Measurements from ENCODE around the gene MPIG6B.

The MPIG6B gene

DNA sequence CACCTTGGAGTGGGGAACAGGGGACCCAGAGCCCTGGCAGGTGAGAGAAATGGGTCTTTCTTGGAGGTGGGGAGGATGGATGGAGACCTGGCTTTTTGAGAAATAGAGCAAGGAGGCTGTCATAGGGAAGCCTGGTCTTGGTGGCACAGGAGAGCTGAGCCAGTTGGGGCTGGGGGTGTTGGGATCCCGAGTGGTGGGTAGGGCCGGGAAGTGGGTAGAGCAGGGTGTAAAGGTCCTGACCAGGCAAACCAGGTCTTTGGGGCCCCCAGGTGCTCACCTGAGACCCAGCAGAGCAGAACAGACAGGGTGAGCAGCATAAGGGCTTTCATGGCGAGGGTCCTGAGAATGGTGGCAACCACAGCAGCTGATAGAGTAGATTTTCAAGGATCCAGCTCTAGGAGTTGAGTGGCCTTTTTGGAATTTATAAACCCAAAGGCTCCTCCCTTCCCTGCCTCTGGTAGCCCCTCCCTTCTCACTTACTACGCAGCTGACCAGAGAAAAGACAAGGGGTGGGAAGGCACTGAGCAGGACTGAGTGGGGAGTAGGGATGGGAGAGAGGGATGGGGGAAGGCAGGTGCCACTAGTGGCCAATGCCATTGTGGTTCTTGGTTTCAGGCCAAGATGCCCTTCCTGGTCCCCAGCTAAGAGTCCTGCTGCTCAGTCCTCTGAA is 1.7 kb upstream of the MPIG6B start, which contains the start of gene LY6G6C:
LY6G6C (minus strand) TSS at position 396 of the 670 bp plus-strand sequence; CDS start at position 329, 67 bp downstream.
- no peak within 1 kb of the TSS for H3K4me3 ChIP-seq (ENCODE audit: low read depth, low read length)
- POLR2A ChIA-PET: no interaction called here
- CTCF ChIA-PET: interaction anchor here (0.9 kb wide), 1 partner anchor 108 kb away, joined by 4 read pairs; no protein-coding TSS in a partner anchor
- no peak for DNase-seq (ENCODE audit: low read depth, low spot score)
- TF ChIP-seq, protein P1, sequence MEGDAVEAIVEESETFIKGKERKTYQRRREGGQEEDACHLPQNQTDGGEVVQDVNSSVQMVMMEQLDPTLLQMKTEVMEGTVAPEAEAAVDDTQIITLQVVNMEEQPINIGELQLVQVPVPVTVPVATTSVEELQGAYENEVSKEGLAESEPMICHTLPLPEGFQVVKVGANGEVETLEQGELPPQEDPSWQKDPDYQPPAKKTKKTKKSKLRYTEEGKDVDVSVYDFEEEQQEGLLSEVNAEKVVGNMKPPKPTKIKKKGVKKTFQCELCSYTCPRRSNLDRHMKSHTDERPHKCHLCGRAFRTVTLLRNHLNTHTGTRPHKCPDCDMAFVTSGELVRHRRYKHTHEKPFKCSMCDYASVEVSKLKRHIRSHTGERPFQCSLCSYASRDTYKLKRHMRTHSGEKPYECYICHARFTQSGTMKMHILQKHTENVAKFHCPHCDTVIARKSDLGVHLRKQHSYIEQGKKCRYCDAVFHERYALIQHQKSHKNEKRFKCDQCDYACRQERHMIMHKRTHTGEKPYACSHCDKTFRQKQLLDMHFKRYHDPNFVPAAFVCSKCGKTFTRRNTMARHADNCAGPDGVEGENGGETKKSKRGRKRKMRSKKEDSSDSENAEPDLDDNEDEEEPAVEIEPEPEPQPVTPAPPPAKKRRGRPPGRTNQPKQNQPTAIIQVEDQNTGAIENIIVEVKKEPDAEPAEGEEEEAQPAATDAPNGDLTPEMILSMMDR (IDR thresholded peaks at IDR 0.05; ENCODE audit: insufficient read depth, low read length, missing control alignments): no peak

DNA sequence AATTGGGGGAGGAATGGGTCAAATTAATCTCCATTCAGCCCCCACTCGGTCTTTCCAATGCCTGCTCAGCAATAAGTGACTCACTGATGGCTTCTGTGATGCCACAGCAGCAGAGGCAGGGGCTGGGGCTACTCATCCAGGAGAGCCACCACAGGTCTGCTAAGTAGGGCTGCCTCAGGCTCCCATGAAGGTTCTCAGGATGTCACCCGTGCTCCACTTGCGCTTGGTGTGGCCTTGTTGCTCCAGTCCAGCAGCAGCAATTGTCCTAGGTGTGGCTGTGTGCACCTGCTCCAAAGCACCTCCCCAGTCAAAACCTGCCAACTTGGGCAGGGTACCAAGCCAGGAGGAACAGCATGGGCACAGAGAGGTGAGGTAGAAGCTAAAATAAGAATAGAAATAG is 1.0 kb upstream of the MPIG6B start:
- DNase-seq (ENCODE audit: low read depth, low spot score): no peak
- TF ChIP-seq, protein P1 (IDR thresholded peaks at IDR 0.05; ENCODE audit: insufficient read depth, low read length, missing control alignments): no peak
- ChIA-PET CTCF (interaction anchor here (0.9 to 1.2 kb wide), 2 partner anchors 108 to 230 kb away, joined by 4 read pairs; no protein-coding TSS in a partner anchor), POLR2A (no interaction called here)
- H3K4me3 ChIP-seq (ENCODE audit: low read depth, low read length): no peak overlapping the region

DNA sequence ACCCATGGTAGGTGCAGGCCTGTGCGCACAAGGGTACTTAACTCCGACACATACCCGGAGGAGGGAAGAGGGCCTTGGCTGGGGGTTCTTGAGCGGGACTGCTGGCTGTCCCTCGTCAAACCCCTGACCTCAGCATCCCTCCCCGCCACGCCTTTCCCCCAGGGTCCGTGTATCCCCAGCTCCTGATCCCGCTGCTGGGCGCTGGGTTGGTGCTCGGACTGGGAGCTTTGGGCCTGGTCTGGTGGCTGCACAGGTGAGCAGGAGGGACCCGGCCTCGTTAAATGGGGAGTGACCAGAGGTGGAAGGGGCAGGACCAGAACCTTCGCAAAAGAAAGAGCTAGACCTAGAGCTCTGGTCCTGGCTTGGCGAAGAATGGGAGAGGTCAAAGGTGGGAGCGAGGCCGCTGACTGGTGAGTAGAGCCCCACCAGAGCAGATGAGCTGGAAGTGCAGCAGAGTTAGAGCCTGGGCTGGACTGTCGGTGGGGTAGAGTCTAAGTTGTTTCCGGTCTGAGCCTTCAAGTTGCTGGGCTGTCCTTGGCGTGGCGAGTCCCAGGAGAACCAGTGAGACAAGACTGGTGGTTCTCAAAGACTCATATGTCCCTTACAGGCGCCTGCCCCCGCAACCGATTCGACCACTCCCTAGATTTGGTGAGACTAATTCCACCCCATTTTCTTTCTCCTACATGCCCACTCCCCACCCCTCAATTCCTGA is 963 bp downstream of the MPIG6B start:
- no peak overlapping the region for H3K4me3 ChIP-seq (ENCODE audit: low read depth, low read length)

DNA sequence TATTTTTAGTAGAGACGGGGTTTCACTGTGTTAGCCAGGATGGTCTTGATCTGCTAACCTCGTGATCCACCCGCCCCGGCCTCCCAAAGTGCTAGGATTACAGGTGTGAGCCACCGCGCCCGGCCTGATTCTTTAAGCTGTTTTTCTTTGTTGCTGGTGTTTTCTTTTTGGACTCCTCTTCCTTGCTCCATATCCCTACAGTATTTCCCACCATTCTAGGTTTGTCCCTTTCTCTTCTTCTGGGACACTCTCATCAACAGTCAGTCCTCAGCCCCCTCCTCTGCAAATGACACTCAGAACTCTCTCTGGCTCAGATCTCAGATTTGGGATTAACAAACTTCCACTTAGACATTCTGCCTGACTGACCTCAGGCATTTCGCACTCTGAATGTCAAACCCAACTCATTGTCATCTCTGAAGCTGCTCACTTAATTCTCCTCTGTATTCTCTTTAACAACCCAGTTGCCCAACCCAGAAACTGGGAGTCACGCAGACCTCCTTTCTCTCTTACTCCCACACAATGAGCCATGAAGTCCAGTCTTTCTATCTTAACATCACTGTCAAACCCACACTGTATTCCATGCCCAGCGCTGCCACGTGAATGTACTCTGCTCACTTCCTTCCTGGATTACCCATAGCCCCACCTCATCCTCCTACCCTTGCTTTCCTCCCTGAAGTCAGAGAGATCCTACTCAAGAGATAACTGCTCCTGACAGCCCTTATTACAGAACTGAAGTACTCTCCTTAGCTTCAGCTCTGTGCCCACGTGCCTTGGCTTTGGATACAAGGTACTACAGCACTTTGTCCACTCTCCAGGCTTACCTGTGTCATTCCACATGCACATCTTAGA is 2.6 kb downstream of the MPIG6B start:
- TF ChIP-seq, protein P1 (IDR thresholded peaks at IDR 0.05; ENCODE audit: insufficient read depth, low read length, missing control alignments): no peak
- H3K4me3 ChIP-seq (ENCODE audit: low read depth, low read length): no peak overlapping the region
- DNase-seq (ENCODE audit: low read depth, low spot score): no peak
- CTCF ChIA-PET: interaction anchor here (1.6 kb wide), 1 partner anchor 10 kb away, joined by 3 read pairs; no protein-coding TSS in a partner anchor
- POLR2A ChIA-PET: interaction anchor here (1.4 kb wide), 1 partner anchor 102 kb away, joined by 3 read pairs; the partner anchor contains the start of gene HSPA1B

More for the DNA sequence above, 963 bp downstream of the MPIG6B start:
- CTCF ChIA-PET: interaction anchor here (0.6 to 1.6 kb wide), 4 partner anchors 11 to 107 kb away, joined by 3 to 8 read pairs (median 4); no protein-coding TSS in a partner anchor
- POLR2A ChIA-PET: interaction anchor here (1.1 kb wide), 1 partner anchor 29 kb away, joined by 5 read pairs; no protein-coding TSS in a partner anchor
- TF ChIP-seq, protein P1 (IDR thresholded peaks at IDR 0.05; ENCODE audit: insufficient read depth, low read length, missing control alignments): no peak
- DNase-seq (ENCODE audit: low read depth, low spot score): no peak

DNA sequence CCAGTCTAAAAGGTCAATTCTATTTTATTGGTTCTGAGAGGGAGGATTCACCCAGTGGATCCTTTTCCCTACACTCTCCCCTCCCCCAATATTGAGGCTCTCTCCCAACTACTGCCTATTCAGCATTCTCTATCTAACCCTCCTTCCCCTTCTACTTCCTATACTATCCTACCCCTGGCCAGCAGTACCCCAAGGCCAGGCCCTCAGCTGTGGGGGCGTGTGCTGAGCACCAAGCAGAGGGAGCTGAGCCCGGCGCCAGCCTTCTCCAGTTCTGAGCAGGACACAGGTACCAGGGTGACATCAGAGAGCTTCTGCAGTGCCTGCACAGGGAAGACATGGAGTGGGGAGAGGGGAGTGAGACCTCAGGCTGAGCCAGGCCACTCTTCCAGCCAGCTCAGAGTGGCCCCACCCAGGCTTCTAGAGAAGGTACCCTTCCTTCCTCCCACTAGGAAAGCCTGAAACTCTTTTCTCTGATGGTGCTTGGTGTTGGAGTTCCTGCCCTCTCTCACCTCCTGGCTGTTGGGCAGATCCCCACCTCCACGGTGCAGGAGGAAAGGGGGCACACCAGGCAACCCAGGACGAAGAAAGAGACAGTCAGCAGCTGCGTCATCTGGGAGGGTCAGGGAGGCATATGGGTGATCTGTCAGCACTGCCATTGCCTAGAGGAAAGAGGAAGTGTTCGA is 4.0 kb downstream of the MPIG6B start:
- ChIA-PET POLR2A (interaction anchor here (1.6 to 3.9 kb wide), 2 partner anchors 15 to 100 kb away, joined by 5 to 16 read pairs; partner anchors contain the start of gene HSPA1B), CTCF (interaction anchor here (0.9 to 1.6 kb wide), 3 partner anchors 13 to 64 kb away, joined by 3 to 4 read pairs (median 3); no protein-coding TSS in a partner anchor)
- no peak overlapping the region for H3K4me3 ChIP-seq (ENCODE audit: low read depth, low read length)
- TF ChIP-seq, protein P1 (IDR thresholded peaks at IDR 0.05; ENCODE audit: insufficient read depth, low read length, missing control alignments): no peak
- DNase-seq (ENCODE audit: low read depth, low spot score): no peak

All from AG04449 (cell line).